ENCODE results near the gene DNAJB6. TPM values are rescaled to one million over a fixed set of nuclear protein-coding genes. Genes with fewer than 3 reads are reported as not detected.
A peak's percentile ranks its signal among the peaks of the same experiment; 100 is the strongest.

The DNAJB6 gene
- total RNA-seq, 1 experiment from 2014 or later = 288 TPM

GRCh38 chr7:157463245-157463644 lies 126.4 kb downstream of the DNAJB6 start (continued):
- TF ChIP-seq ARID4B (CRISPR knock-in tag; IDR thresholded peaks at IDR 0.05; ENCODE audit: borderline replicate concordance) (no peak), ELF4 (CRISPR knock-in tag; IDR thresholded peaks at IDR 0.05; ENCODE audit: low read depth) (no peak), NFYB (CRISPR knock-in tag; conservative IDR thresholded peaks at IDR 0.05; ENCODE audit: low read depth) (no peak), ESRRA (CRISPR knock-in tag; IDR thresholded peaks at IDR 0.05; ENCODE audit: borderline replicate concordance) (no peak), AR (CRISPR knock-in tag; IDR thresholded peaks at IDR 0.05) (no peak), ATF2 (CRISPR knock-in tag; IDR thresholded peaks at IDR 0.05; ENCODE audit: borderline replicate concordance, low read depth) (no peak), ZNF317 (CRISPR knock-in tag; IDR thresholded peaks at IDR 0.05; ENCODE audit: borderline replicate concordance, low read depth) (no peak), CTCF (IDR thresholded peaks at IDR 0.05) (no peak)

GRCh38 chr7:157464111-157464970 lies 127.5 kb downstream of the DNAJB6 start:
- Mint-ChIP-seq H3K27me3 (ENCODE audit: low read depth) (peaks cover 20% of the 10 kb centered on the region), H3K36me3 (no peaks in the 10 kb centered on the region), H3K27ac (peak overlapping the region; percentile 29; the same call in 1 of the 2 replicates), H3K4me1 (peaks cover 13% of the 10 kb centered on the region), H3K4me3 (peak overlapping the region; percentile 29), H3K9me3 (no peaks in the 10 kb centered on the region)
- ChIA-PET POLR2A (no interaction called here), CTCF (interaction anchor here (3.2 kb wide), 1 partner anchor 11 kb away, joined by 26 read pairs; no protein-coding TSS in a partner anchor)
- no peak; the same call in 1 of the 2 replicates for ATAC-seq
- DNase-seq (ENCODE audit: low spot score) = no peak
- no peak for TF ChIP-seq TEAD4 (CRISPR knock-in tag; IDR thresholded peaks at IDR 0.05)
- no peak for TF ChIP-seq AFF4 (CRISPR knock-in tag; IDR thresholded peaks at IDR 0.05; ENCODE audit: borderline replicate concordance)

Data from WTC11 (cell line).